Cardiac atrium fibroblast (primary cell): ENCODE results near the gene ST6GALNAC5. TPM values are rescaled to one million over a fixed set of nuclear protein-coding genes. Genes with fewer than 3 reads are reported as not detected.

Source experiments
- total RNA-seq: library from RNA; depleted of rRNA; stranded (reverse); fragments of >200 nt; gene quantifications from 2 replicates; pipeline ENCODE4 v1.2.3, GENCODE V29; 2015

ST6GALNAC5 gene
- not detected in 2 replicates for total RNA-seq

DNA sequence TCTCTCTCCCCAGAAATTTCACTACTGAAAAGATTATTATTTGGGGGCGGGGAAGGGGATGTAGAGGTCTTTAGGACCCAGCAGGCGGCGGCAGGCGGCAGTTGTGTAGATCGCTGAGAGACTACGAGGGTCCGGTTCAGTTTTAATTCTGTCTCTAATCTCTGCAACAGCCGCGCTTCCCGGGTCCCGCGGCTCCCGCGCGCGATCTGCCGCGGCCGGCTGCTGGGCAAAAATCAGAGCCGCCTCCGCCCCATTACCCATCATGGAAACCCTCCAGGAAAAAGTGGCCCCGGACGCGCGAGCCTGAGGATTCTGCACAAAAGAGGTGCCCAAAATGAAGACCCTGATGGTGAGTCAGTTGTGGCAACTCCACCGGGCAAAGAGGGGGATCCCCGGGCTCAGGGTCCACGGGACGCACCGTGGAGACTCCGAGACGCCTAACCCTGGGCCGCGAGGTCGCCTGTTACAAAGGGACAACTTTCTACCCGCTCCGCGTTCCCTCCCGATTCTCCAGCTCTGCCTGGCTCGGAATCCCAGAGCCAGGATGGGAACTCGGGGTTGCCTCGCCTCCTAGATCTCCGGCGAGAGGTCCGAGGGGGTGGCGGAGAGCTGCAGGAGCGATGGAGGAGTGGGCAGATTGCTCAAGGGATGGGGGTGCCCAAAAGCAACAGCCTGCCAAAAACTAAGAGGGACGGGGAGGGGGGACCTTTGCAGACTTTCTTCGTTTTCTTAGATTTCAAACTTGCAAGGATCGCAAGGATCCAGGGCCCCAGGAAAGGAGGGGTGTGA is at the start of gene ST6GALNAC5:
TSS of gene ST6GALNAC5 (plus strand) at position 139 of the 789 bp plus-strand sequence.

